ENCODE data around the gene PPP1R1B.

Gene PPP1R1B

GRCh38 chr17:39658760-39659159 is 32.0 kb downstream of the PPP1R1B start:
- DNase-seq = no peak

- no peak for DNase-seq
Measured at GRCh38 chr17:39659279-39660010, 32.7 kb downstream of the PPP1R1B start.

GRCh38 chr17:39660011-39660360 is 33.2 kb downstream of the PPP1R1B start:
- no peak for DNase-seq

- no peak for DNase-seq
Measured at GRCh38 chr17:39660397-39661385, 33.9 kb downstream of the PPP1R1B start.

- no peak for DNase-seq
Measured at GRCh38 chr17:39661744-39662541, 35.2 kb downstream of the PPP1R1B start.

GRCh38 chr17:39662551-39663339 is 36.0 kb downstream of the PPP1R1B start:
- DNase-seq = no peak

GRCh38 chr17:39663340-39663687 is 36.6 kb downstream of the PPP1R1B start:
- DNase-seq = no peak

GRCh38 chr17:39663688-39664580 is 37.2 kb downstream of the PPP1R1B start:
- DNase-seq = no peak

- no peak for DNase-seq
Measured at GRCh38 chr17:39664581-39665561, 38.1 kb downstream of the PPP1R1B start, which contains the start of gene TCAP. Gene TCAP (plus strand): TSS chr17:39665349. CDS start chr17:39665360, 11 bp downstream.

- peak; percentile 6 for DNase-seq
Measured at GRCh38 chr17:39665642-39666224, 39.0 kb downstream of the PPP1R1B start.

- no peak for DNase-seq
Measured at GRCh38 chr17:39666231-39666600, 39.5 kb downstream of the PPP1R1B start.

- DNase-seq = no peak
Measured at GRCh38 chr17:39666601-39667261, 40.0 kb downstream of the PPP1R1B start.

- DNase-seq = no peak
Measured at GRCh38 chr17:39667262-39667944, 40.7 kb downstream of the PPP1R1B start.

GRCh38 chr17:39667945-39668924 is 41.5 kb downstream of the PPP1R1B start, which contains the start of gene PNMT:
Gene PNMT (plus strand): TSS chr17:39668453. CDS start chr17:39668476, 23 bp downstream.
- DNase-seq = peak; percentile 36

GRCh38 chr17:39669897-39670735 is 43.4 kb downstream of the PPP1R1B start:
- no peak for DNase-seq

GRCh38 chr17:39670746-39671145 is 44.0 kb downstream of the PPP1R1B start:
- DNase-seq = no peak
